ENCODE results near the gene RBFA. TPM values are rescaled to one million over a fixed set of nuclear protein-coding genes. Genes with fewer than 3 reads are reported as not detected.

Gene RBFA
- total and polyA plus RNA-seq, 2 of the 13 experiments (the other 11 are each of a cell fraction or from before 2014, with no cell fraction given), result 29.7 to 42.4 TPM

DNA sequence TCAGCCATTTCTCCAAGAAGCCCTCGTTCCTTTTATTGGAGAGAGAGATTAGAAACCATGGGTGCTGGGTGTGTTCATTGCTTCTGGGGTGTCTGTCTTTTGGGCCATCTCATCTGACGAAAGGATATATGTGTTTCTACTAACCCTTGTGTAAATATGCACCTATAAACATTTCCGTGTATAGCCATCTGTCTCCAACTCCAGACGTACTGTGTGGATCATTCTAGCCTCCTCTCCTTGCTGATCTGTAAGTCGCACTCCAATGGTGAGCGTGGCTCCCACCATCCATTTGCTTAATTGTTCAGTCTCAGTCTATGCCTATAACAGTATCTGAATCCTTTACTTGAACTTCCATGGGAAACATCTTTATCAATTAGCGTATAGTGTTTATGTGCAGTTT, 1.8 kb downstream of the RBFA start:
- ChIA-PET POLR2A (no interaction called here), CTCF (ENCODE audit: low intra/inter-chr PET ratio, low total read pairs) (no interaction called here)
- Histone ChIP-seq H3K79me2 (ENCODE audit: insufficient read depth, low read length) (peaks cover 27% of the 10 kb centered on the region), H3K4me2 (ENCODE audit: low read depth, low read length) (peak overlapping the region; percentile 86), H3K36me3 (replicated peaks in 1 of 2; ENCODE audit: control insufficient read depth in 1 of 2, insufficient read depth in 2 of 2, low read length in 2 of 2) (peaks cover 10 to 32% of the 10 kb centered on the region in 2 experiments; a peak in 4 of 5 replicates), H3K9ac (ENCODE audit: insufficient read depth, low read depth, low read length) (peak overlapping the region; percentile 82; the same call in 1 of the 2 replicates), H3K27ac (ENCODE audit: extremely low read length, insufficient read depth, low read length) (no peak overlapping the region), H3K27me3 (ENCODE audit: control insufficient read depth in 1 of 2, insufficient read depth in 2 of 2, low read length in 2 of 2) (no peaks in the 10 kb centered on the region; a peak in 1 of 5 replicates), H2AFZ (ENCODE audit: low read length) (no peak overlapping the region), H4K20me1 (ENCODE audit: insufficient read depth, low read length) (peaks cover 7% of the 10 kb centered on the region; the same call in 1 of the 2 replicates), H3K4me1 (ENCODE audit: insufficient read depth, low read length) (peaks cover 31% of the 10 kb centered on the region), H3K9me3 (ENCODE audit: low read length) (no peaks in the 10 kb centered on the region), H3K4me3 (replicated peaks in 1 of 3; ENCODE audit: insufficient read depth in 1 of 3, low read depth in 2 of 3, low read length in 3 of 3) (peak overlapping the region; percentile 74 to 78 (median 74); a peak in 5 of 6 replicates)
- TF ChIP-seq ZFYVE20 (CRISPR knock-in tag; IDR thresholded peaks at IDR 0.05; ENCODE audit: borderline replicate concordance, low read depth) (no peak), CEBPB (IDR thresholded peaks at IDR 0.05; ENCODE audit: borderline replicate concordance, low read depth, low read length) (no peak), PRPF4 (IDR thresholded peaks at IDR 0.05; ENCODE audit: low read depth, low read length, poor library complexity, severe bottlenecking) (no peak), ZNF253 (CRISPR knock-in tag; IDR thresholded peaks at IDR 0.05; ENCODE audit: borderline replicate concordance) (no peak), ZNF225 (CRISPR knock-in tag; IDR thresholded peaks at IDR 0.05) (no peak), ZNF224 (CRISPR knock-in tag; IDR thresholded peaks at IDR 0.05) (no peak), MXI1 (IDR thresholded peaks at IDR 0.05; ENCODE audit: borderline replicate concordance, low read depth, low read length) (no peak), ATF1 (CRISPR knock-in tag; IDR thresholded peaks at IDR 0.05) (no peak), GATAD1 (CRISPR knock-in tag; IDR thresholded peaks at IDR 0.05) (no peak), ATM (IDR thresholded peaks at IDR 0.05; ENCODE audit: borderline replicate concordance) (no peak), ZNF616 (CRISPR knock-in tag; IDR thresholded peaks at IDR 0.05; ENCODE audit: low read depth) (no peak), HNRNPLL (IDR thresholded peaks at IDR 0.05; ENCODE audit: low read depth, low read length, poor library complexity, severe bottlenecking) (no peak), ZNF629 (CRISPR knock-in tag; conservative IDR thresholded peaks at IDR 0.05) (no peak), PAWR (CRISPR knock-in tag; IDR thresholded peaks at IDR 0.05; ENCODE audit: borderline replicate concordance) (no peak), ZFX (CRISPR knock-in tag; IDR thresholded peaks at IDR 0.05; ENCODE audit: low read depth) (no peak), PRMT3 (CRISPR knock-in tag; IDR thresholded peaks at IDR 0.05; ENCODE audit: borderline replicate concordance, low read depth) (no peak), FOSL1 (CRISPR knock-in tag; IDR thresholded peaks at IDR 0.05; ENCODE audit: borderline replicate concordance) (no peak)
- ATAC-seq (no peak), FAIRE-seq (no peak), DNase-seq (ENCODE audit: low spot score) (no peak)
- in situ Hi-C loops (cut with HindIII; ENCODE audit: extremely low pct_ligation_motif_present, low pct_unique_long_range_greater_than_20kb), result loop anchor here (5.0 kb wide), 1 partner anchor 66 kb away; no protein-coding TSS in a partner anchor
- BruUV-seq (replicated peaks), result no TSS peak
- intact Hi-C loops (cut with micrococcal nuclease; ENCODE audit: unreplicated experiment), result loop anchor here (2.0 kb wide), 2 partner anchors 47 to 77 kb away; partner anchors contain the start of gene TXNL4A
- 74% methylated on average over 7 of the region's 7 CpGs for WGBS (ENCODE audit: low lambda C conversion rate)

Data from HepG2 (cell line).